Stimulated activated CD8-positive, alpha-beta memory T cell treated with anti-CD3 and anti-CD28 coated beads, Interleukin-7, amount 100 ng/mL, for 48 hours (primary cell): ENCODE results near the gene CCR9.

ENCODE experiments used
- DNase-seq, 2 donors: peaks; one replicate each; pipeline ENCODE4 v3.0.0-alpha.2; 2020; ENCODE audit warnings: low read depth in 1 of 2; ENCODE audit errors: extremely low read depth in 1 of 2

The CCR9 gene

GRCh38 chr3:45871780-45872179 lies 14.6 kb upstream of the CCR9 start:
- DNase-seq: no peak

DNA sequence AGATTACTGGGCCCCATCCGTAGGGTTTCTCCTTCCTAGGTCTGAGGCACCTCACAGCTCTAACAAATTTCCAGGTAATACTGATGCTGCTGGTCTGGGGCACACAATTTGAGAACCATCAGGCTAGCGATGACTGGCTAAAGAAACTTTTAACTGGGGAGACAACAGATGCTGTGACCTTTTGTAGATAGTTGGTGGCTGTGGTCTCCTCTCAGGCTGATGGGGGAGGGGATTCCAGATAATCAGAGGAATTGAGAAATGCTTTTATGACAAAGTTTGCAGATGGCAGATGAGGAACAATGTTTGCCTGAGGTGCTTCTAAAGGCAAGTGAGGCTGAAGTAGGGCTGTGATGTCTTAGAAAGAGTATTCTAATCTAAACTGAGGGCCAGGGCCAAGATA lies 13.8 kb upstream of the CCR9 start:
- no peak for DNase-seq

- no peak for DNase-seq
Observed at GRCh38 chr3:45873036-45873435, 13.3 kb upstream of the CCR9 start.

GRCh38 chr3:45873638-45874037 lies 12.7 kb upstream of the CCR9 start:
- DNase-seq: no peak

DNA sequence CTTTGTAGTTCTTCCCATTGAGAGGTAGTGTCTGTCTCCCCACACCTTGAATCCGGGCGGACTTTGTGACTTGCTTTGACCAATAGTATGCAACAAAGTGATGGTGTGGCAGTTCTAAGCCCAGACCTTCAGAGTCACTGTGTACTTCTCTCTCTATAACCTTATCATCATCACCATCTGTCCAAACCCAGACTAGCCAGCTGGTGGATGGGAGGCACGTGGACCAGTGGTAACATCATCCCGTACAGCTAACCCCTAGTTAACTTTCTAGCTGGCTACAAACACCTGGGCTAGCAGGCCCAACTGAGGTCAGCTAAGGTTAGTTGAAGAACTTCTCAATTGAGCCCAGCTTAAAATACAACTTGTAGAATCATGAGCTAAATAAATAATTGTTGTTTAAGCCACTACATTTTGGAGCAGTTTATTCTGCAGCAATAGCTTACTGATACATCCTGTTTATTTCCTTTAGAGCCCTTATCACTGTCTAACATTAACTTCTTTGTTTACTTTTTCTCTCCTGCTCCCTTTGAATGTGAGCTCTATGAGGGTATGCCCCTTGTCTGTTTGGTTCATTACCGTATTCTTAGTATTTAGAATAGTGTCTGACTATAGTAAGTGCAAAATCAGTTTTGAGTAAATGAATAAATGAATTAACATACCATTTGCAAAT lies 11.5 kb upstream of the CCR9 start:
- no peak for DNase-seq

DNA sequence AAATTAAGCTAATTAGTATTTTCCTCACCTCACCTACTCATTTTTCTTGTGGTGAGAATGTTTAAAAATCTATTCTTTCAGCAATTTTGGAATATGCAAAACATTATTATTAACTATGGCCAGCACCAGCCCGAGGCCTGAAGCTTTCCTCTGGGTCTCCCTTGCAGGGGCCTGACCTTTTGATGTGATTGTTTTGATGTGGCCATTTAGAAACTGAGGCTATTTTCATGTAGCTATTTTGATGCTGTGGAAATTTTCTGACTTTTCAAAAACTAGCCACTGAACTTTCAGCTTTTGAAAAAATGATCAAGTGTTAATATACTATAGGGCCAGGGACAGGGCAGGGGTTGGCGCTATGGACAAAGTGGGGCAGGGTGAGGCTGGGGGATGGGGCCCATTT lies 8.2 kb upstream of the CCR9 start:
- no peak for DNase-seq

DNA sequence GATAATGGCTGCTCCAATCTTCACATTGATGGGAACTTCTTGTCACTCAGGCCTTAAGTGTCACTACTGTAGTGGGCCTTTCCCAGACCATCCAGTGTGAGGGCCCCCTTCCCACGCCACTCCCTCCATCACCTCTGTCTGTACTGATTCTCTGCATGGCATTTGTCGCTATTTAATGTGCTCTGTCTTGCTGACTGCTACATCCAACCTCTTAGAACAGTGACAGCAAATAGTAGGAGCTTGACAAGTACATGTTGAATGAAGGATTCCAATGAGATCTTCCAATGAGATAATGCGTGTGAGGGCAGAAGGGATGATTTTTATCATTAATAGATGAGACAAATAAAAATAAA lies 5.6 kb upstream of the CCR9 start:
- no peak for DNase-seq

DNA sequence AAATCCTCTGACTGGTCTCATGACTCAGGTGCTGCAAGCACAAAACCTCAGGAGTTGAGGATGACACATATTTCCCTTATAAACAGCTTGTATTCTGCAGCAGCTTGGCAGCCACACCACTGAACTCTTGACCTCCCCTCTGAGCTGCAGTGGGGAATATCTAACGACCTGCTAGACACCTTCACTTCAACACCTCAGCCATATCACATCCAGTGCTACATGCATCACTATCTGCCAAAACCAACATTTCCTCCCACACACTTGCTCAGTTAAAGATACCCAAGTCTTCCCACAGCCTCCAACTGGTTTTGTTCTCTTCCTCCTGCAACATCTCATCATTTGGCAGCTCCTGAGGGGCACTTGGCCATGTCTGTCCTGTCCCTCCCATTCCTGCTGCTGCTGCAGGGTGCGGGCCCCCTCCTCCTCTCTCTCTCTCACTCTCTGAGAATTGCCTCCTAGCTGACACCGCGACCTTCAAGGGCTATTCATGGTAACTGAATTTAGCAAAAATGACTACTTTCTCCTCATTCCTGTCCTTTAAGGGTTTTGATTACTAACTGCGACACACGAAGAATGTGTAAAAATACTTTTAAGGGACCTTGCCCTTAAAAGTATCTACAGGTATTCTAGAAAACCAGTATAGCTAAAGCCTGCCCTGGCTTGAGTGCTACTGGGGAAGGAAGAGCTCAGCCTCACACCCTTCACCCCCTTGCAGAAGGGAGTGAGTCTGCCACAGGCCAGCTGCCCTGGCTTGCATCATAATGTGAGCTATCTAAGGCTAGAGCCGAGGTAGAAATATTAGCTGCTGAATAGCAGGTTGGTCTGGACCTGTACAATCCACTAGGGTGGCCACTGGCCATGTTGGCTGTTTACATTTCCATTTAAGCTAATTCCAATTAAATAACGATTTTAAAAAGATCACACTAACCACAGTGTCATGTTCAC lies 5.0 kb upstream of the CCR9 start:
- peak; percentile 21 to 28 for DNase-seq

DNA sequence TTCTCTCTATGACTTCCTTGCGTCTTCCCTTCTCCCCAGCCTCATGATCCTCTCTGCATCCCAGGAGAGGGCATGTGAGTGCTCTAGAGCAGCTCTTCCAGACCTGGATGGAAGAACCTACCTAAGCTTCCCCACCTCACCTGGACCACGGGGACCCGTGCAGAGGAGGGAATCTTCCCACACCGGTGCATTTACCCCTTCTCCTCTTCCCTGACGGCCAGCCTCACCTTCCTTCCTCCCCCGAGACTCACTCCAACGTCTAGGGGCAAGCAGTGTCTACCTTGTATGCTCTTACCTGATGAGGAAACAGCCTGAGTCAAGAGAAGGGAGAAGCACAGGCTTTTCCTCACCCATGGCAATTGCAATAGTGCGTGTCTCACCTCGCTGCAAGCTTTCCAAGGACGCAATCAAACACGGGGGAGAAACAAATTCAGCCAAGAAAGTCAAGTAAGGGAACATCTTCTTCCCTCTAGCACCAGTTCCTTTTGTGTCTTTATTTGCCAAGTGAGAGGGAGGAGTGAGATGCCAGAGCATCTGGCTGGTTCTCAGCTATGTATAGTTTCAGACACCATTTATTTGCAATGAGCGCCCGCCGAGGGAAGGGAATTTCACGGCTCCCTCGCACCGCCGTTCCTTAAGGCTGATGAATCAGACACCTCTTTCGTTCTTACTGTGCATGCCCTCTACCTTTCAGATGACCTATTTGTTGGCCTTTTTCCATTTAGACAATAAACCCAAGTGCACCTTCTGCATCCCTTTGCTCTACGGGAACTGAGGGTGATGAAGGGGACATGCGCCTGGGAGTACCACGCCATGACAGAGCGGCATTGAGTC lies 1.8 kb upstream of the CCR9 start:
- DNase-seq: no peak

DNA sequence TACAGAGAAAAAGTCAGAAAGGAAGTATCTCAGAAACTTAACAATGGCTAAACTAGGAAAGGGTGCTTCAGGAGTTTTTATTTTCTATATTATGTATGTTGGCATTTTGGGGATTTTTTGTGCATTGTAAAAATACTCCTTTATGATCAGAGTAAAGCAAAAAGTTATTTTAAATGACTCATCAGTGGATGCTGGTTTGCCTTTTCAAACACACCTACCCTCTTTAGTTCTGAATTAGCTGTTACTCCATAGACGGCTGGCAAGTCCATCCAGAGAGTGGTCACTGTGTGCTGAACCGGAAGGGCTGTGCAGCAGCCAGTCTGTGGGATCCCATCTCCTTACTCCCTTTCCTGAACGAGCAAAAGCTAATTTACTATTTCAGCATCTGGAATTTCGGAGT lies 942 bp downstream of the CCR9 start:
- no peak for DNase-seq

- DNase-seq: no peak
Observed at GRCh38 chr3:45887759-45888511, 1.6 kb downstream of the CCR9 start.

- DNase-seq: no peak
Observed at GRCh38 chr3:45889337-45889736, 3.0 kb downstream of the CCR9 start.

GRCh38 chr3:45890405-45890804 lies 4.1 kb downstream of the CCR9 start:
- no peak for DNase-seq

GRCh38 chr3:45892161-45892560 lies 5.8 kb downstream of the CCR9 start:
- DNase-seq: no peak

DNA sequence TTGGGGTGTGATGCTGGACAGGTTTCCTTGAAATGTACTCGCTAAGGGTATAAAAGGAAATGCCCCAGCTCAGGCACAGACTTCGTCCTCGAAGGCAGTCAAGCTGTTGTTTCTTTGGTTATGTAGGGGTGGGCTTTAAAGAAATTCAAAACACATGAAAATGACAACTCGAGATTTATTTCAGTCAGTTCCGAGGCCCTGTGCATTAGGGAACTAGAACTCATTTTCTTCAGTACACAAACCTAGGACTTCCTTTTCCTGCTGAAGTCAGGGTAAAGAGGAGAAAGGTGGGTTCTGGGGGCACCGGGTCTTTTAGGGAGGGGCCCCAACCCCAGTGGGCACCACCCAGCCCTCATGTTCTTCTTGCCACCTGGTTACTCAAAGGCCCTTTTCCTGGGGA lies 7.7 kb downstream of the CCR9 start:
- DNase-seq: no peak

DNA sequence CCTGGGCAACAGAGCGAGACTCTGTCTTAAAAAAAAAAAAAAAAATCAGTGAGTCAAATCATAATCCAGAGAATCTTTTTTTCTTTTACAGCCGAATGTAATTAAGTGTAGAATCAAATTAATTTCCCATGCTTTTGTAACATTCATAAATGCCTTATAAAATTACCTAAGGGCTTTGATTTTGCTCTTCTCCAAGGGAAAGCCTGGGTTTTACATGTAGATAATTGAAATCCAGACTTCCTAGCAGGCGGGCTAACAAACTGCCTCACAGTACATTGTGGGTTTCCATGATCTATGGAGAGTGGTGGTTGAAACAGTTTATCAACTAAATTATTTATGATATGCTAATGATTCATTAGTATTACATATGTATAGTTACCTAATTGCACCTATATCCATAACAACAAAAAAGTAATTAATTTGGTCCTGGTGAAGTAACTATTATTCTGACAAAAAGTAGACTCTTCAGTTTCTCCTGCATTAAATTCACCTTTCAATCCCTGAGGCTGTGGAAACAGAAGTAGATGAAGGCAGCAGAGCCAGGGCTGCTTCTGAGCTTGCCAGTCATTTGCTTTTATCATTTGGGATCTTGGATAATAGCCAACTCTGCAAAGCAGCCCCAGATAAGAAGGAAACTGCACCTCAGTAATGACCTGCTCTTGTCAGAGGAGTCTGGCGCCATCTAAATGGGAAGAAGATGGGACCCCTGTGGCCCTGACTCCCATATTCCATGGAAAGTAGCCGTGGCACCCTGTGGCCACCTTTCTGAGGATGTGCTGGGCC lies 9.5 kb downstream of the CCR9 start:
- no peak for DNase-seq

DNA sequence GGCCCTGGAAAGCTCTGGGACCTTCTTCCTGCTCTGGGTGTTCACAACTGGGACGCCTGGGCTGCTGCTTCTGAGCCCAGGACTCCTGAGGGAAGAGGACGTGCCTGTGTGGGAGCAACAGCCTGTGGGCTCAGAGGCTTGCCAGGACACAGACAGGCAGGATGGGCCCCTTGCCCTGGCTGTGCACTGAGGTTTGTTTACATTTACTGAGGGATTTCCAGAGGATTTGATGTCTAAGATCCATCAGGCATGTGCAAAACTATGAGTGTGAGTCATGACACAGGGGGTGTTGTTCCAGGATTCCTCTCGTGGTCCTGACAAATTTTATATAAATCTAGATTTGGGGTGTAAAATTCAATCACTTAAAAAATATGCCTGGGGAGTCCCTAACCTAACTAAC lies 10.6 kb downstream of the CCR9 start:
- no peak for DNase-seq

DNA sequence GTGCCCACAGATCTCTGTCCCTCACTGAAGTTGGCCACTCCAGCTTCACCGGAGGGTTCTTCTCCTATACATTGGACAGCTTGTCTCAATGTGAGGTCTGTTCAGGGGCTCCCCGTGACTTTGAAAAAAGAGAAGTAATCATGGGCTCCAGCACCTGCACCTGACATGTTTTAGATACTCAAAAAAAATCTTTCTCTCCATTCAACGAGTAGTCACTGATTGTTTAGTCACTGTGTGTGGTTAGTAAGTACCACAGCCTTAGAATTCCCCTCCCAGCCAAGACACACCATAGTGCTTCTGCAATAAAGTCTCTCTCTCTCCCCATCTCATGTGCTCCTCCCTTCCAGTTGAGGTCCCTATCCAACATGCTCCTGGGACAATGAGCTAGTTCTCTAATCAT lies 18.6 kb downstream of the CCR9 start:
- DNase-seq: no peak

GRCh38 chr3:45905755-45906154 lies 19.4 kb downstream of the CCR9 start:
- no peak for DNase-seq
